ENCODE measurements around the gene MEOX2. TPM values are rescaled to one million over a fixed set of nuclear protein-coding genes. Genes with fewer than 3 reads are reported as not detected.

Gene MEOX2
- total RNA-seq, 1 donor from 2014 or later: not detected

DNA sequence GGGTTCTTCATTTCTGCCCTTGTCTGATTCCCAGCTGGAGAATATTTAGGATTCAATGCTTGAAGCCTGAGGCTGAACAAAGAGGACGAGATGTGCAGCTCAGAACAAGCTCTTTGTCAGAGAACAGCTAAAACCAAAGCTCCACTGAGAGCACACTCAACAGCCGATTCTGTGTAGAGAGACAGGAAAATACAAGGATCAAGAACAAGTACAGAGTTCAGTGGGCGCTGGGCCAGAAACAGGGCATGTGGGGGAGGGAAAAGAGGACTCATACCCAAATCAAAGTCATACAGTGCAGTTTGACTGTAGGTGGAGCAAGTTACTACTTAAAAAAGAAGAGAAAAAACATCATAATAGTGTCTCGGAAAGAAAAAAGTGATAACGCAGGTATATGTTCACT, 124.6 kb downstream of the MEOX2 start, which contains the start of gene AGMO:
AGMO (minus strand) TSS at position 181 of the 400 bp plus-strand sequence.
- Mint-ChIP-seq H3K27me3 (ENCODE audit: insufficient read depth) (no peaks in the 10 kb centered on the region), H3K9me3 (peaks cover 7% of the 10 kb centered on the region), H3K36me3 (ENCODE audit: low read depth) (no peaks in the 10 kb centered on the region), H3K4me1 (ENCODE audit: low read depth) (no peaks in the 10 kb centered on the region), H3K4me3 (no peak within 1 kb of the TSS), H3K27ac (no peak within 1 kb of the TSS)
- intact Hi-C loops (cut with micrococcal nuclease): no loop called here
- DNase-seq (ENCODE audit: low spot score): no peak

Other genes starting within 250 kb of the MEOX2 start
- not detected in 2 replicates for gene AGMO, start 124.7 kb downstream of the MEOX2 start, total RNA-seq